Neuronal stem cell (in vitro differentiated cells): ENCODE results near the gene PML.

ENCODE experiments used
- DNase-seq: peaks from one replicate; pipeline ENCODE4 v3.0.0-alpha.2; 2013; ENCODE audit warnings: low spot score
- H2AFZ ChIP-seq: one replicate; pipeline ENCODE4 v1.6.1; 2013; ENCODE audit warnings: mild to moderate bottlenecking, low read length, inconsistent platforms
- H2AK5ac ChIP-seq: 2 replicates; pipeline ENCODE4 v1.6.1; 2013; ENCODE audit warnings: low read depth, mild to moderate bottlenecking, inconsistent platforms, low read length, moderate library complexity, mixed read lengths
- H2BK120ac ChIP-seq: 2 replicates; pipeline ENCODE4 v1.6.1; 2013; ENCODE audit warnings: low read depth, mild to moderate bottlenecking, inconsistent platforms, low read length, moderate library complexity, mixed read lengths
- H2BK12ac ChIP-seq: one replicate; pipeline ENCODE4 v1.6.1; 2013; ENCODE audit warnings: low read length, inconsistent platforms
- H2BK15ac ChIP-seq: 2 replicates; pipeline ENCODE4 v1.6.1; 2013; ENCODE audit warnings: mild to moderate bottlenecking, low read length, inconsistent platforms, mixed read lengths
- H2BK5ac ChIP-seq: one replicate; pipeline ENCODE4 v1.6.1; 2013; ENCODE audit warnings: inconsistent platforms, mild to moderate bottlenecking, low read length, moderate library complexity
- H3K14ac ChIP-seq: one replicate; pipeline ENCODE4 v1.6.1; 2013; ENCODE audit warnings: low read length, inconsistent platforms
- H3K18ac ChIP-seq: 2 replicates; pipeline ENCODE4 v1.6.1; 2013; ENCODE audit warnings: low read length, inconsistent platforms
- H3K23ac ChIP-seq: 2 replicates; pipeline ENCODE4 v1.6.1; 2013; ENCODE audit warnings: low read depth, mild to moderate bottlenecking, mixed read lengths, low read length, inconsistent platforms; ENCODE audit not compliant: poor library complexity
- H3K27ac ChIP-seq: replicated peaks from 3 replicates; pipeline ENCODE4 v1.5.1; 2013; ENCODE audit warnings: low read length, inconsistent platforms
- H3K27me3 ChIP-seq, 3 experiments: 2 replicates each; pipeline ENCODE4 v1.6.1; 2013; ENCODE audit warnings: low read length in 3 of 3, mild to moderate bottlenecking in 2 of 3, inconsistent platforms in 1 of 3, low read depth in 1 of 3, mixed read lengths in 1 of 3, moderate library complexity in 1 of 3; ENCODE audit not compliant: control insufficient read depth in 3 of 3, insufficient read depth in 3 of 3
- H3K36me3 ChIP-seq, 2 donors: replicated peaks in 1 of 2; 2 replicates each; pipeline ENCODE4 v1.6.1; 2013; ENCODE audit warnings: low read length in 2 of 2; ENCODE audit not compliant: control insufficient read depth in 2 of 2, insufficient read depth in 2 of 2
- H3K4ac ChIP-seq: 2 replicates; pipeline ENCODE4 v1.6.1; 2013; ENCODE audit warnings: inconsistent platforms, mild to moderate bottlenecking, low read length, moderate library complexity
- H3K4me1 ChIP-seq, 2 donors: 1 replicate in 1 of 2; 2 replicates in 1 of 2; pipeline ENCODE4 v1.6.1; 2013; ENCODE audit warnings: low read length in 2 of 2, low read depth in 1 of 2; ENCODE audit not compliant: control insufficient read depth in 2 of 2, insufficient read depth in 1 of 2
- H3K4me2 ChIP-seq: one replicate; pipeline ENCODE4 v1.6.1; 2013; ENCODE audit warnings: mild to moderate bottlenecking, low read length, inconsistent platforms; ENCODE audit not compliant: insufficient read depth, poor library complexity, severe bottlenecking
- H3K4me3 ChIP-seq, 2 donors: 2 replicates each; pipeline ENCODE4 v1.5.1; 2013; ENCODE audit warnings: low read length in 2 of 2, mild to moderate bottlenecking in 2 of 2, inconsistent platforms in 1 of 2, moderate library complexity in 1 of 2
- H3K79me1 ChIP-seq: one replicate; pipeline ENCODE4 v1.6.1; 2013; ENCODE audit warnings: low read depth, mild to moderate bottlenecking, inconsistent platforms, low read length, moderate library complexity
- H3K9ac ChIP-seq: one replicate; pipeline ENCODE4 v1.6.1; 2013; ENCODE audit warnings: mild to moderate bottlenecking, low read depth, low read length, inconsistent platforms; ENCODE audit not compliant: poor library complexity
- H3K9me3 ChIP-seq, 2 donors: replicated peaks in 1 of 2; 2 replicates each; pipeline versions ENCODE3 to v1.6.1; 2013; ENCODE audit warnings: low read length in 2 of 2, mild to moderate bottlenecking in 2 of 2, inconsistent platforms in 1 of 2, low read depth in 1 of 2, mixed read lengths in 1 of 2, moderate library complexity in 1 of 2; ENCODE audit not compliant: control insufficient read depth in 2 of 2, insufficient read depth in 1 of 2
- H4K8ac ChIP-seq: one replicate; pipeline ENCODE4 v1.6.1; 2013; ENCODE audit warnings: low read depth, mild to moderate bottlenecking, inconsistent platforms, low read length, moderate library complexity
- H4K91ac ChIP-seq: one replicate; pipeline ENCODE4 v1.6.1; 2013; ENCODE audit warnings: low read length, low read depth, mild to moderate bottlenecking, inconsistent platforms; ENCODE audit not compliant: poor library complexity
- WGBS, 2 donors: extraction: QIAGEN DNeasy Blood & Tissue Kit; methylation state at CpG; one replicate each; pipeline ENCODE4 v1.1.7; 2013; ENCODE audit warnings: missing lambda C conversion rate in 2 of 2, mixed read lengths in 1 of 2; ENCODE audit not compliant: insufficient read length in 2 of 2, insufficient replicate concordance in 1 of 2; ENCODE audit errors: extremely low coverage in 2 of 2; 5-methylcytosine and 5-hydroxymethylcytosine counted together

PML gene

GRCh38 chr15:74041777-74042435 is 47.4 kb downstream of the PML start:
- Histone ChIP-seq H2BK15ac (no peak overlapping the region), H3K23ac (no peak overlapping the region), H3K18ac (no peak overlapping the region), H3K27me3 (no peaks in the 10 kb centered on the region), H2AK5ac (no peak overlapping the region), H3K9ac (no peak overlapping the region), H3K4me3 (no peak overlapping the region), H2BK120ac (no peak overlapping the region), H3K79me1 (peaks cover 3% of the 10 kb centered on the region), H2AFZ (no peak overlapping the region), H4K8ac (no peak overlapping the region), H3K4me2 (no peak overlapping the region), H3K4me1 (peaks cover 0 to 2% of the 10 kb centered on the region in 2 donors), H3K36me3 (peaks cover 2 to 3% of the 10 kb centered on the region in 2 donors), H3K14ac (no peak overlapping the region), H2BK5ac (no peak overlapping the region), H3K27ac (no peak overlapping the region), H3K4ac (no peak overlapping the region), H2BK12ac (no peak overlapping the region), H4K91ac (no peak overlapping the region), H3K9me3 (no peaks in the 10 kb centered on the region)
- WGBS, 2 donors, result no CpG with 5 or more reads among the region's 8 CpGs
- DNase-seq, result no peak

GRCh38 chr15:74042603-74043424 is 48.3 kb downstream of the PML start:
- H4K8ac ChIP-seq, result no peak overlapping the region
- H3K4me3 ChIP-seq, result peak overlapping the region in 1 of 2 donors; percentile 9
- no peak overlapping the region for H3K27ac ChIP-seq
- DNase-seq, result no peak
- no peaks in the 10 kb centered on the region for H3K27me3 ChIP-seq
- H3K14ac ChIP-seq, result no peak overlapping the region
- H3K9me3 ChIP-seq, result no peaks in the 10 kb centered on the region
- peaks cover 0 to 2% of the 10 kb centered on the region in 2 donors for H3K36me3 ChIP-seq
- no peaks in the 10 kb centered on the region for H3K4me1 ChIP-seq
- no peak overlapping the region for H2BK5ac ChIP-seq
- no CpG with 5 or more reads among the region's 11 CpGs for WGBS, 2 donors
- no peak overlapping the region for H4K91ac ChIP-seq
- H2BK15ac ChIP-seq, result no peak overlapping the region
- H3K18ac ChIP-seq, result no peak overlapping the region
- H2BK12ac ChIP-seq, result no peak overlapping the region
- H3K9ac ChIP-seq, result no peak overlapping the region
- H2BK120ac ChIP-seq, result no peak overlapping the region
- no peak overlapping the region for H2AFZ ChIP-seq
- no peak overlapping the region for H3K4me2 ChIP-seq
- peaks cover 3% of the 10 kb centered on the region for H3K79me1 ChIP-seq
- no peak overlapping the region for H3K4ac ChIP-seq
- no peak overlapping the region for H2AK5ac ChIP-seq
- no peak overlapping the region for H3K23ac ChIP-seq

GRCh38 chr15:74043425-74044266 is 49.1 kb downstream of the PML start:
- H3K9ac ChIP-seq, result peak overlapping the region; percentile 39
- no peak overlapping the region for H3K23ac ChIP-seq
- no peak overlapping the region for H2BK15ac ChIP-seq
- peaks cover 3% of the 10 kb centered on the region for H3K79me1 ChIP-seq
- H3K14ac ChIP-seq, result no peak overlapping the region
- peaks cover 0 to 3% of the 10 kb centered on the region in 2 donors for H3K4me1 ChIP-seq
- peaks cover 0 to 2% of the 10 kb centered on the region in 2 donors for H3K36me3 ChIP-seq
- DNase-seq, result no peak
- H2BK120ac ChIP-seq, result no peak overlapping the region
- H3K4me3 ChIP-seq, result no peak overlapping the region
- no CpG with 5 or more reads among the region's 7 CpGs for WGBS, 2 donors
- no peak overlapping the region for H3K18ac ChIP-seq
- H3K9me3 ChIP-seq, result no peaks in the 10 kb centered on the region
- no peak overlapping the region for H2BK5ac ChIP-seq
- H4K8ac ChIP-seq, result no peak overlapping the region
- H2BK12ac ChIP-seq, result no peak overlapping the region
- no peak overlapping the region for H3K27ac ChIP-seq
- H2AFZ ChIP-seq, result no peak overlapping the region
- H4K91ac ChIP-seq, result no peak overlapping the region
- no peaks in the 10 kb centered on the region for H3K27me3 ChIP-seq
- H3K4ac ChIP-seq, result no peak overlapping the region
- no peak overlapping the region for H2AK5ac ChIP-seq
- H3K4me2 ChIP-seq, result no peak overlapping the region
